Keratinocyte (primary cell): ENCODE data around the gene TWNK.

Experiments used
- CTCF ChIP-seq, 3 experiments: IDR thresholded peaks in 1 of 3; conservative IDR thresholded peaks in 1 of 3; optimal IDR thresholded peaks in 1 of 3; 2 replicates in 2 of 3; 3 replicates in 1 of 3; pipeline versions ENCODE3 to v1.5.1; 2011; ENCODE audit warnings: low read length in 3 of 3, mild to moderate bottlenecking in 3 of 3, moderate library complexity in 2 of 3, control low read depth in 1 of 3, inconsistent platforms in 1 of 3; ENCODE audit not compliant: insufficient read depth in 2 of 3; ENCODE audit errors: extremely low read depth in 1 of 3
- EZH2 ChIP-seq: IDR thresholded peaks from one replicate; pipeline ENCODE4 v1.6.1; 2012; ENCODE audit warnings: inconsistent platforms, mild to moderate bottlenecking, low read length, moderate library complexity

GRCh38 chr10:100986623-100986951 lies 756 bp upstream of the TWNK start:
- TF ChIP-seq CTCF (optimal IDR thresholded peaks at IDR 0.05 in 1 of 3, IDR thresholded peaks at IDR 0.05 in 1 of 3, conservative IDR thresholded peaks at IDR 0.05 in 1 of 3; ENCODE audit: extremely low read depth in 1 of 3, insufficient read depth in 2 of 3, low read length in 3 of 3) (no peak), EZH2 (no peak)
